Neural cell (in vitro differentiated cells): ENCODE results near the gene TIMM44. TPM values are rescaled to one million over a fixed set of nuclear protein-coding genes. Genes with fewer than 3 reads are reported as not detected.

Experiments
- H2AFZ ChIP-seq: fragments of 200-600, 300-800 bp; sonication (generic), shearing (Covaris generic); 2 replicates; pipeline ENCODE4 v1.6.0; 2014; ENCODE audit warnings: low read depth, mild to moderate bottlenecking, antibody characterized with exemption, low read length, moderate library complexity
- H3F3A ChIP-seq: fragments of 200-600 bp; shearing (Covaris generic); 2 replicates; pipeline ENCODE4 v1.6.1; 2016; ENCODE audit warnings: mild to moderate bottlenecking, moderate library complexity, mixed read lengths, antibody characterized with exemption, low read length; ENCODE audit not compliant: insufficient read depth, poor library complexity, severe bottlenecking
- H3K27ac ChIP-seq: fragments of 200-600, 300-800 bp; sonication (generic), shearing (Covaris generic); 2 replicates; pipeline ENCODE4 v1.5.1; 2014; ENCODE audit warnings: mild to moderate bottlenecking, low read length, moderate library complexity
- H3K27me3 ChIP-seq: fragments of 300-800, 200-600 bp; sonication (generic), shearing (Covaris generic); 2 replicates; pipeline ENCODE4 v1.6.0; 2014; ENCODE audit warnings: mild to moderate bottlenecking, low read depth, low read length, moderate library complexity; ENCODE audit not compliant: insufficient read depth
- H3K36me3 ChIP-seq: fragments of 300-800, 200-600 bp; sonication (generic), shearing (Covaris generic); 2 replicates; pipeline ENCODE4 v1.5.1; 2014; ENCODE audit warnings: mild to moderate bottlenecking, antibody characterized with exemption, low read length, moderate library complexity; ENCODE audit not compliant: insufficient read depth
- H3K4me2 ChIP-seq: fragments of 300-800, 200-600 bp; sonication (generic), shearing (Covaris generic); 2 replicates; pipeline ENCODE4 v1.6.0; 2014; ENCODE audit warnings: mild to moderate bottlenecking, low read length
- H3K4me3 ChIP-seq: fragments of 300-800, 200-600 bp; sonication (generic), shearing (Covaris generic); 2 replicates; pipeline ENCODE4 v1.5.1; 2014; ENCODE audit warnings: mild to moderate bottlenecking, low read length, moderate library complexity
- H3K79me2 ChIP-seq: fragments of 200-600 bp; shearing (Covaris generic); replicated peaks from 2 replicates; pipeline ENCODE4 v1.6.0; 2014; ENCODE audit warnings: mild to moderate bottlenecking, low read length, moderate library complexity; ENCODE audit not compliant: insufficient read depth
- H3K9ac ChIP-seq: fragments of 300-800, 200-600 bp; sonication (generic), shearing (Covaris generic); 2 replicates; pipeline ENCODE4 v1.6.1; 2016; ENCODE audit warnings: mild to moderate bottlenecking, low read length, mixed read lengths
- H3K9me2 ChIP-seq: fragments of 200-600 bp; shearing (Covaris generic); 2 replicates; pipeline ENCODE4 v1.6.1; 2016; ENCODE audit warnings: mild to moderate bottlenecking, low read length, mixed read lengths; ENCODE audit not compliant: insufficient read depth
- H3K9me3 ChIP-seq: fragments of 200-600, 300-800 bp; sonication (generic), shearing (Covaris generic); 2 replicates; pipeline ENCODE4 v1.6.1; 2016; ENCODE audit warnings: mild to moderate bottlenecking, mixed run types, low read length, moderate library complexity, mixed read lengths
- H4K20me1 ChIP-seq: fragments of 200-600 bp; shearing (Covaris generic); 2 replicates; pipeline ENCODE4 v1.6.1; 2016; ENCODE audit warnings: mild to moderate bottlenecking, mixed run types; ENCODE audit not compliant: insufficient read depth
- CTCF ChIP-seq: fragments of 450-650 bp; IDR thresholded peaks from 2 replicates; pipeline ENCODE4 v1.5.1; 2014; ENCODE audit warnings: antibody characterized with exemption, mild to moderate bottlenecking, moderate library complexity; ENCODE audit not compliant: poor library complexity, severe bottlenecking
- EP300 ChIP-seq: fragments of 450-650 bp; conservative IDR thresholded peaks from 2 replicates; pipeline ENCODE4 v1.6.1; 2014; ENCODE audit warnings: antibody characterized with exemption, mild to moderate bottlenecking, moderate library complexity; ENCODE audit not compliant: poor library complexity, severe bottlenecking
- EZH2 ChIP-seq: fragments of 200-600, 300-800 bp; shearing (Covaris generic), sonication (generic); IDR thresholded peaks from 2 replicates; pipeline ENCODE4 v1.6.1; 2014; ENCODE audit warnings: antibody characterized with exemption, low read length, borderline replicate concordance, mild to moderate bottlenecking; ENCODE audit not compliant: insufficient read depth, poor library complexity, severe bottlenecking
- MXI1 ChIP-seq: fragments of 450-650 bp; conservative IDR thresholded peaks from 2 replicates; pipeline ENCODE4 v1.6.1; 2014; ENCODE audit warnings: antibody characterized with exemption, mild to moderate bottlenecking; ENCODE audit not compliant: poor library complexity, severe bottlenecking
- POLR2AphosphoS5 ChIP-seq: IDR thresholded peaks from 2 replicates; pipeline ENCODE4 v1.6.1; 2012
- RAD21 ChIP-seq: fragments of 450-650 bp; conservative IDR thresholded peaks from 2 replicates; pipeline ENCODE4 v1.6.1; 2014; ENCODE audit warnings: antibody characterized with exemption, mild to moderate bottlenecking, moderate library complexity
- SMC3 ChIP-seq: fragments of 450-650 bp; conservative IDR thresholded peaks from 2 replicates; pipeline ENCODE4 v1.6.1; 2014; ENCODE audit warnings: antibody characterized with exemption, mild to moderate bottlenecking, moderate library complexity; ENCODE audit not compliant: poor library complexity
- TAF1 ChIP-seq: IDR thresholded peaks from 2 replicates; pipeline ENCODE4 v1.6.1; 2012; ENCODE audit warnings: low read depth
- polyA plus RNA-seq: library from polyadenylated mRNA; depleted of rRNA; stranded (reverse); fragments of >200 nt; gene quantifications from 2 replicates; pipeline ENCODE4 v1.2.3, GENCODE V29; 2014
- TF ChIP-seq, protein P1 (sequence below): IDR thresholded peaks from 2 replicates; pipeline ENCODE4 v1.6.1; 2012; ENCODE audit warnings: borderline replicate concordance

The TIMM44 gene
- polyA plus RNA-seq, 1 donor from 2014 or later, result 48.3 TPM

- H3F3A ChIP-seq, result no peaks in the 10 kb centered on the region
- no peak overlapping the region for H2AFZ ChIP-seq
- H3K9me2 ChIP-seq, result no peaks in the 10 kb centered on the region
- no peaks in the 10 kb centered on the region for H3K9me3 ChIP-seq
- no peaks in the 10 kb centered on the region for H3K36me3 ChIP-seq
- H3K9ac ChIP-seq, result no peak overlapping the region
- no peaks in the 10 kb centered on the region for H3K27me3 ChIP-seq
- H3K27ac ChIP-seq, result no peak overlapping the region
- H4K20me1 ChIP-seq, result no peaks in the 10 kb centered on the region
- H3K4me3 ChIP-seq, result no peak overlapping the region
- TF ChIP-seq EZH2 (no peak), MXI1 (no peak), EP300 (no peak), CTCF (no peak), RAD21 (no peak)
- no peaks in the 10 kb centered on the region for H3K79me2 ChIP-seq
- no peak overlapping the region for H3K4me2 ChIP-seq
Measured at GRCh38 chr19:7932930-7933300, 10.6 kb downstream of the TIMM44 start.

- Histone ChIP-seq H3K4me3 (no peak overlapping the region), H3K4me2 (no peak overlapping the region), H3K36me3 (no peaks in the 10 kb centered on the region), H3K27me3 (no peaks in the 10 kb centered on the region), H4K20me1 (no peaks in the 10 kb centered on the region), H3F3A (no peaks in the 10 kb centered on the region), H3K9me3 (no peaks in the 10 kb centered on the region), H3K79me2 (no peaks in the 10 kb centered on the region), H3K9ac (no peak overlapping the region), H2AFZ (no peak overlapping the region), H3K27ac (no peak overlapping the region), H3K9me2 (no peaks in the 10 kb centered on the region)
- TF ChIP-seq EP300 (no peak), EZH2 (no peak), MXI1 (no peak), TAF1 (no peak), SMC3 (no peak), POLR2AphosphoS5 (no peak), CTCF (no peak), RAD21 (no peak)
- TF ChIP-seq, protein P1, sequence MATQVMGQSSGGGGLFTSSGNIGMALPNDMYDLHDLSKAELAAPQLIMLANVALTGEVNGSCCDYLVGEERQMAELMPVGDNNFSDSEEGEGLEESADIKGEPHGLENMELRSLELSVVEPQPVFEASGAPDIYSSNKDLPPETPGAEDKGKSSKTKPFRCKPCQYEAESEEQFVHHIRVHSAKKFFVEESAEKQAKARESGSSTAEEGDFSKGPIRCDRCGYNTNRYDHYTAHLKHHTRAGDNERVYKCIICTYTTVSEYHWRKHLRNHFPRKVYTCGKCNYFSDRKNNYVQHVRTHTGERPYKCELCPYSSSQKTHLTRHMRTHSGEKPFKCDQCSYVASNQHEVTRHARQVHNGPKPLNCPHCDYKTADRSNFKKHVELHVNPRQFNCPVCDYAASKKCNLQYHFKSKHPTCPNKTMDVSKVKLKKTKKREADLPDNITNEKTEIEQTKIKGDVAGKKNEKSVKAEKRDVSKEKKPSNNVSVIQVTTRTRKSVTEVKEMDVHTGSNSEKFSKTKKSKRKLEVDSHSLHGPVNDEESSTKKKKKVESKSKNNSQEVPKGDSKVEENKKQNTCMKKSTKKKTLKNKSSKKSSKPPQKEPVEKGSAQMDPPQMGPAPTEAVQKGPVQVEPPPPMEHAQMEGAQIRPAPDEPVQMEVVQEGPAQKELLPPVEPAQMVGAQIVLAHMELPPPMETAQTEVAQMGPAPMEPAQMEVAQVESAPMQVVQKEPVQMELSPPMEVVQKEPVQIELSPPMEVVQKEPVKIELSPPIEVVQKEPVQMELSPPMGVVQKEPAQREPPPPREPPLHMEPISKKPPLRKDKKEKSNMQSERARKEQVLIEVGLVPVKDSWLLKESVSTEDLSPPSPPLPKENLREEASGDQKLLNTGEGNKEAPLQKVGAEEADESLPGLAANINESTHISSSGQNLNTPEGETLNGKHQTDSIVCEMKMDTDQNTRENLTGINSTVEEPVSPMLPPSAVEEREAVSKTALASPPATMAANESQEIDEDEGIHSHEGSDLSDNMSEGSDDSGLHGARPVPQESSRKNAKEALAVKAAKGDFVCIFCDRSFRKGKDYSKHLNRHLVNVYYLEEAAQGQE, result no peak
Measured at GRCh38 chr19:7932276-7932929, 11.1 kb downstream of the TIMM44 start.
